HG03196 (cell line): ENCODE measurements around the gene DDX28.
"Not testable (repeated sequence)": the region's sequence is repeated elsewhere in the genome, so short reads cannot be mapped to it uniquely, and the experiment has no call there.

Source experiments
- ATAC-seq: cut with Tn5 transposase; IDR thresholded peaks from one replicate; pipeline ENCODE4 v1.9.1; 2021; ENCODE audit not compliant: unreplicated experiment

The DDX28 gene

GRCh38 chr16:67998231-67998778 is 24.7 kb downstream of the DDX28 start:
- ATAC-seq = not testable (repeated sequence)

GRCh38 chr16:67996666-67997065 is 26.4 kb downstream of the DDX28 start:
- ATAC-seq = no peak

GRCh38 chr16:67995423-67995822 is 27.6 kb downstream of the DDX28 start:
- no peak for ATAC-seq

GRCh38 chr16:67994040-67994408 is 29.0 kb downstream of the DDX28 start:
- ATAC-seq = not testable (repeated sequence)

- peak; percentile 53 for ATAC-seq
These were observed 29.6 kb downstream of the DDX28 start for GRCh38 chr16:67993207-67994039.

- ATAC-seq = no peak
These were observed 30.3 kb downstream of the DDX28 start for GRCh38 chr16:67992661-67993206.

GRCh38 chr16:67990018-67990386 is 33.0 kb downstream of the DDX28 start:
- no peak for ATAC-seq

GRCh38 chr16:67989322-67990017 is 33.6 kb downstream of the DDX28 start:
- ATAC-seq = no peak

GRCh38 chr16:67988675-67989074 is 34.4 kb downstream of the DDX28 start:
- no peak for ATAC-seq

GRCh38 chr16:67987460-67988160 is 35.4 kb downstream of the DDX28 start:
- ATAC-seq = no peak

GRCh38 chr16:67986949-67987348 is 36.1 kb downstream of the DDX28 start:
- no peak for ATAC-seq

GRCh38 chr16:67982011-67982696 is 40.9 kb downstream of the DDX28 start:
- ATAC-seq = no peak

GRCh38 chr16:67979955-67980678 is 42.9 kb downstream of the DDX28 start, which contains the start of gene DPEP3:
Gene DPEP3, minus strand, starts transcription at chr16:67980499. Its CDS starts 119 bp downstream, at chr16:67980380.
- ATAC-seq = no peak

- ATAC-seq = no peak
These were observed 45.4 kb downstream of the DDX28 start for GRCh38 chr16:67977469-67978227.

GRCh38 chr16:67977005-67977404 is 46.0 kb downstream of the DDX28 start:
- no peak for ATAC-seq

GRCh38 chr16:67976205-67976604 is 46.8 kb downstream of the DDX28 start:
- no peak for ATAC-seq

- no peak for ATAC-seq
These were observed 47.5 kb downstream of the DDX28 start for GRCh38 chr16:67975321-67976105.

- not testable (repeated sequence) for ATAC-seq
These were observed 50.7 kb downstream of the DDX28 start for GRCh38 chr16:67972285-67972684.
